IPS DF 4.7 (cell line): ENCODE measurements around the gene ZNF19.
A peak's percentile ranks its signal among the peaks of the same experiment; 100 is the strongest.
"Not testable (repeated sequence)": the region's sequence is repeated elsewhere in the genome, so short reads cannot be mapped to it uniquely, and the experiment has no call there.

Experiments used
- DNase-seq: peaks from one replicate; pipeline ENCODE4 v3.0.0-alpha.2; 2013; ENCODE audit warnings: low spot score; ENCODE audit errors: extremely low read depth

Gene ZNF19

GRCh38 chr16:71489122-71489521 is at the start of gene ZNF19:
TSS of gene ZNF19 (minus strand) at chr16:71489324. CDS start at chr16:71482114, 7,210 bp downstream.
- DNase-seq: no peak

- DNase-seq: peak; percentile 51
These were observed 48.5 kb upstream of the ZNF19 start for GRCh38 chr16:71537643-71538042.

GRCh38 chr16:71536752-71537499 is 47.8 kb upstream of the ZNF19 start:
- DNase-seq: no peak

- DNase-seq: no peak
These were observed 43.2 kb upstream of the ZNF19 start for GRCh38 chr16:71532366-71532765.

GRCh38 chr16:71528863-71529262 is 39.7 kb upstream of the ZNF19 start:
- no peak for DNase-seq

- no peak for DNase-seq
These were observed 39.1 kb upstream of the ZNF19 start for GRCh38 chr16:71528257-71528656.

GRCh38 chr16:71526111-71526631 is 37.0 kb upstream of the ZNF19 start, which contains the start of gene CHST4:
TSS of gene CHST4 (plus strand) at chr16:71526426. CDS start at chr16:71536678, 10,252 bp downstream.
- DNase-seq: peak; percentile 93

GRCh38 chr16:71524566-71525553 is 35.7 kb upstream of the ZNF19 start:
- DNase-seq: no peak

GRCh38 chr16:71520550-71520949 is 31.4 kb upstream of the ZNF19 start:
- no peak for DNase-seq

GRCh38 chr16:71515026-71515425 is 25.9 kb upstream of the ZNF19 start:
- DNase-seq: no peak

- no peak for DNase-seq
These were observed 25.4 kb upstream of the ZNF19 start for GRCh38 chr16:71514476-71514875.

- no peak for DNase-seq
These were observed 24.2 kb upstream of the ZNF19 start for GRCh38 chr16:71513302-71513701.

GRCh38 chr16:71507061-71507460 is 17.9 kb upstream of the ZNF19 start:
- DNase-seq: no peak

GRCh38 chr16:71504901-71505300 is 15.8 kb upstream of the ZNF19 start:
- no peak for DNase-seq

GRCh38 chr16:71504051-71504450 is 14.9 kb upstream of the ZNF19 start:
- not testable (repeated sequence) for DNase-seq

GRCh38 chr16:71501547-71501946 is 12.4 kb upstream of the ZNF19 start:
- no peak for DNase-seq

- DNase-seq: no peak
These were observed 11.8 kb upstream of the ZNF19 start for GRCh38 chr16:71500964-71501363.

- no peak for DNase-seq
These were observed 10.7 kb upstream of the ZNF19 start for GRCh38 chr16:71499775-71500364.

GRCh38 chr16:71498031-71498430 is 8.9 kb upstream of the ZNF19 start:
- DNase-seq: no peak

- DNase-seq: no peak
These were observed 4.1 kb upstream of the ZNF19 start for GRCh38 chr16:71493213-71493612.

GRCh38 chr16:71492786-71493185 is 3.7 kb upstream of the ZNF19 start:
- no peak for DNase-seq

- no peak for DNase-seq
These were observed 1.9 kb upstream of the ZNF19 start for GRCh38 chr16:71491054-71491453.
